SK-N-SH (cell line): ENCODE measurements around the gene FBN1. TPM values are rescaled to one million over a fixed set of nuclear protein-coding genes. Genes with fewer than 3 reads are reported as not detected.

Experiments used
- CTCF ChIA-PET: fragments of 300-600, 350-600 bp; formaldehyde crosslinking; extraction: SDS; loops from one replicate; lab custom pipeline; 2021; lab: Yijun Ruan, JAX
- POLR2A ChIA-PET: fragments of 350-600 bp; sonication (Branson Sonifier 250); formaldehyde crosslinking; extraction: SDS; loops from one replicate; lab custom pipeline; 2020; ENCODE audit warnings: antibody characterized with exemption, inconsistent platforms; lab: Yijun Ruan, JAX
- DNase-seq: peaks from one replicate; pipeline ENCODE4 v3.0.0; 2012
- H2AFZ ChIP-seq: fragments of 200-600 bp; sonication (generic); 2 replicates; pipeline ENCODE4 v1.8.1; 2016; ENCODE audit warnings: antibody characterized with exemption, mild to moderate bottlenecking, low read depth
- H3F3A ChIP-seq: fragments of 200-600 bp; sonication (generic); replicated peaks from 2 replicates; pipeline ENCODE3; 2016; ENCODE audit warnings: antibody characterized with exemption, mild to moderate bottlenecking; ENCODE audit not compliant: insufficient read depth
- H3K27ac ChIP-seq, 2 experiments: fragments of 200-500 bp in 1 of 2; fragments of 200-600 bp in 1 of 2; sonication (Bioruptor generic) in 1 of 2; sonication (generic), shearing (Covaris generic) in 1 of 2; 2 replicates each; pipeline versions ENCODE4 v1.5.1 to v1.6.1; 2014 to 2016; ENCODE audit warnings: low read depth in 2 of 2, inconsistent platforms in 1 of 2, low read length in 1 of 2, mild to moderate bottlenecking in 1 of 2, mixed read lengths in 1 of 2
- H3K27me3 ChIP-seq: fragments of 200-600 bp; sonication (generic), shearing (Covaris generic); 2 replicates; pipeline ENCODE4 v1.6.1; 2016; ENCODE audit warnings: mixed run types; ENCODE audit not compliant: insufficient read depth
- H3K36me3 ChIP-seq, 2 experiments: fragments of 200-500 bp in 1 of 2; fragments of 200-600 bp in 1 of 2; sonication (Bioruptor generic) in 1 of 2; sonication (generic) in 1 of 2; replicated peaks in 1 of 2; 2 replicates each; pipeline versions ENCODE3 to v1.5.1; 2014 to 2016; ENCODE audit warnings: low read length in 1 of 2, mild to moderate bottlenecking in 1 of 2; ENCODE audit not compliant: insufficient read depth in 2 of 2, control insufficient read depth in 1 of 2
- H3K4me1 ChIP-seq, 2 experiments: fragments of 200-500 bp in 1 of 2; fragments of 200-600 bp in 1 of 2; sonication (Bioruptor generic) in 1 of 2; sonication (generic), shearing (Covaris generic) in 1 of 2; 2 replicates each; pipeline versions ENCODE4 v1.5.1 to v1.6.1; 2014 to 2016; ENCODE audit warnings: low read depth in 1 of 2, low read length in 1 of 2, mixed run types in 1 of 2; ENCODE audit not compliant: insufficient read depth in 2 of 2, control insufficient read depth in 1 of 2
- H3K4me2 ChIP-seq: fragments of 200-600 bp; sonication (generic), shearing (Covaris generic); 2 replicates; pipeline ENCODE4 v1.6.1; 2017; ENCODE audit warnings: mixed run types
- H3K4me3 ChIP-seq, 2 experiments: fragments of 200-500 bp in 1 of 2; fragments of 200-600 bp in 1 of 2; sonication (Bioruptor generic) in 1 of 2; sonication (generic), shearing (Covaris generic) in 1 of 2; 2 replicates each; pipeline versions ENCODE4 v1.5.1 to v1.8.1; 2014 to 2016; ENCODE audit warnings: low read depth in 2 of 2, inconsistent platforms in 1 of 2, low read length in 1 of 2, mild to moderate bottlenecking in 1 of 2, mixed read lengths in 1 of 2, moderate library complexity in 1 of 2
- H3K79me2 ChIP-seq: fragments of 200-600 bp; sonication (generic); 2 replicates; pipeline ENCODE4 v1.8.1; 2017; ENCODE audit warnings: mild to moderate bottlenecking; ENCODE audit not compliant: insufficient read depth
- H3K9ac ChIP-seq: fragments of 200-600 bp; sonication (generic); 2 replicates; pipeline ENCODE4 v1.6.1; 2017; ENCODE audit warnings: mixed run types
- H3K9me2 ChIP-seq: fragments of 200-600 bp; sonication (generic); 2 replicates; pipeline ENCODE4 v1.6.1; 2017; ENCODE audit warnings: mixed run types
- H3K9me3 ChIP-seq: fragments of 200-600 bp; sonication (generic); 2 replicates; pipeline ENCODE4 v1.6.1; 2017; ENCODE audit warnings: mixed run types, mild to moderate bottlenecking, moderate library complexity
- H4K20me1 ChIP-seq: fragments of 200-600 bp; sonication (generic); 2 replicates; pipeline ENCODE4 v1.6.1; 2017; ENCODE audit warnings: mild to moderate bottlenecking, mixed run types; ENCODE audit not compliant: insufficient read depth
- ELF1 ChIP-seq: IDR thresholded peaks from 2 replicates; pipeline ENCODE4 v1.4.0; 2012
- EP300 ChIP-seq, 2 experiments: IDR thresholded peaks; 2 replicates each; pipeline versions ENCODE4 v1.4.0 to v1.6.1; 2012; ENCODE audit warnings: borderline replicate concordance in 1 of 2, low read depth in 1 of 2, low read length in 1 of 2
- EZH2phosphoT487 ChIP-seq: fragments of 200-600 bp; sonication (generic); IDR thresholded peaks from 2 replicates; pipeline ENCODE4 v1.6.1; 2017; ENCODE audit warnings: low read depth, mixed run types, mild to moderate bottlenecking, antibody characterized with exemption, moderate library complexity, borderline replicate concordance
- FOSL2 ChIP-seq: IDR thresholded peaks from 2 replicates; pipeline ENCODE4 v1.4.0; 2012; ENCODE audit warnings: low read depth, mild to moderate bottlenecking, moderate library complexity, borderline replicate concordance
- GABPA ChIP-seq: IDR thresholded peaks from 2 replicates; pipeline ENCODE4 v1.4.0; 2012; ENCODE audit warnings: low read depth, mild to moderate bottlenecking
- MAX ChIP-seq: IDR thresholded peaks from 2 replicates; pipeline ENCODE4 v1.4.0; 2012; ENCODE audit warnings: low read depth
- MEF2A ChIP-seq: IDR thresholded peaks from 2 replicates; pipeline ENCODE4 v1.4.0; 2012; ENCODE audit warnings: low read depth, borderline replicate concordance
- NFIC ChIP-seq: IDR thresholded peaks from 2 replicates; pipeline ENCODE4 v1.4.0; 2012; ENCODE audit warnings: borderline replicate concordance
- PBX3 ChIP-seq: IDR thresholded peaks from 2 replicates; pipeline ENCODE4; 2012
- POLR2AphosphoS5 ChIP-seq: IDR thresholded peaks from 2 replicates; pipeline ENCODE4 v1.6.1; 2012; ENCODE audit warnings: low read depth, low read length
- RAD21 ChIP-seq: IDR thresholded peaks from 2 replicates; pipeline ENCODE4 v1.6.1; 2012; ENCODE audit warnings: mild to moderate bottlenecking, low read length
- RCOR1 ChIP-seq: fragments of 150-350 bp; IDR thresholded peaks from 2 replicates; pipeline ENCODE4 v1.6.1; 2017; ENCODE audit warnings: antibody characterized with exemption, low read length
- TCF12 ChIP-seq: IDR thresholded peaks from 2 replicates; pipeline ENCODE4 v1.4.0; 2012
- WGBS: methylation state at CpG from one replicate; pipeline ENCODE4 v1.1.6; 2017; ENCODE audit warnings: low lambda C conversion rate; 5-methylcytosine and 5-hydroxymethylcytosine counted together
- polyA plus RNA-seq, 3 experiments: library from polyadenylated mRNA; depleted of rRNA; stranded (reverse); fragments of >200 nt; gene quantifications; 2 replicates each; pipeline ENCODE4 v1.2.3, GENCODE V29; 2012

Gene FBN1
- polyA plus RNA-seq, 1 of the 3 experiments (the other 2 are of a cell fraction) = 248 TPM

GRCh38 chr15:48544778-48545177 is 100.7 kb downstream of the FBN1 start (continued):
- TF ChIP-seq EZH2phosphoT487 (no peak), ELF1 (no peak)
- TF ChIP-seq, all 33 proteins: peak for 0

GRCh38 chr15:48541341-48542278 is 103.9 kb downstream of the FBN1 start:
- WGBS = 43% methylated on average over 10 of the region's 10 CpGs
- peaks cover 24 to 48% of the 10 kb centered on the region in 2 experiments for H3K4me1 ChIP-seq
- POLR2A ChIA-PET = interaction anchor here (0.6 kb wide), 1 partner anchor 825 kb away, joined by 3 read pairs; no protein-coding TSS in a partner anchor
- H3K36me3 ChIP-seq = peaks cover 18 to 75% of the 10 kb centered on the region in 2 experiments
- peaks cover 37% of the 10 kb centered on the region for H3F3A ChIP-seq
- CTCF ChIA-PET = interaction anchor here (1.1 to 1.5 kb wide), 2 partner anchors 20 to 189 kb away, joined by 3 read pairs; no protein-coding TSS in a partner anchor
- H2AFZ ChIP-seq = no peak overlapping the region
- H3K9me2 ChIP-seq = no peaks in the 10 kb centered on the region
- peaks cover 41% of the 10 kb centered on the region for H4K20me1 ChIP-seq
- DNase-seq = peak; percentile 32
- H3K9ac ChIP-seq = peak overlapping the region; percentile 48; the same call in 1 of the 2 replicates
- H3K27ac ChIP-seq = peak overlapping the region; percentile 82 to 91
- no peaks in the 10 kb centered on the region for H3K27me3 ChIP-seq
- H3K9me3 ChIP-seq = no peaks in the 10 kb centered on the region
- H3K4me3 ChIP-seq = peak overlapping the region in 1 of 2 experiments; percentile 29; a peak in 2 of 4 replicates
- TF ChIP-seq EP300 (IDR thresholded peaks at IDR 0.05; ENCODE audit: borderline replicate concordance in 1 of 2, low read depth in 1 of 2, low read length in 1 of 2) (0 out of 4 replicates have a peak, but pooled peaks of 1 of the 2 experiments have one; percentile 6), TCF12 (0 out of 2 replicates have a peak, but pooled peaks have one; percentile 11), NFIC (peak; percentile 3; the same call in 1 of the 2 replicates), MAX (0 out of 2 replicates have a peak, but pooled peaks have one; percentile 41), PBX3 (0 out of 2 replicates have a peak, but pooled peaks have one; percentile 2), GABPA (no peak), POLR2AphosphoS5 (no peak), RCOR1 (peak; percentile 52; the same call in 1 of the 2 replicates), MEF2A (no peak), FOSL2 (peak; percentile 55; the same call in 1 of the 2 replicates)
- peaks cover 99% of the 10 kb centered on the region for H3K79me2 ChIP-seq
- H3K4me2 ChIP-seq = peak overlapping the region; percentile 67

- ChIA-PET POLR2A (no interaction called here), CTCF (no interaction called here)
- Histone ChIP-seq H3K9ac (no peak overlapping the region), H3K36me3 (peaks cover 21 to 75% of the 10 kb centered on the region in 2 experiments), H3K4me1 (peaks cover 29 to 52% of the 10 kb centered on the region in 2 experiments; a peak in 3 of 4 replicates), H3K27ac (peak overlapping the region; percentile 53 to 91; a peak in 3 of 4 replicates), H3K9me3 (no peaks in the 10 kb centered on the region), H3K27me3 (no peaks in the 10 kb centered on the region), H2AFZ (no peak overlapping the region), H3F3A (peaks cover 36% of the 10 kb centered on the region), H3K79me2 (peaks cover 99% of the 10 kb centered on the region), H3K4me2 (0 out of 2 replicates have a peak overlapping the region, but pooled peaks have one; percentile 67), H4K20me1 (peaks cover 41% of the 10 kb centered on the region), H3K4me3 (no peak overlapping the region), H3K9me2 (no peaks in the 10 kb centered on the region)
- no peak for DNase-seq
- 89% methylated on average over 2 of the region's 2 CpGs for WGBS
- no peak for TF ChIP-seq RAD21
Observed at GRCh38 chr15:48540756-48541155, 104.8 kb downstream of the FBN1 start.
